Neural progenitor cell (in vitro differentiated cells): ENCODE results near the gene CORT. TPM values are rescaled to one million over a fixed set of nuclear protein-coding genes. Genes with fewer than 3 reads are reported as not detected.
"Not testable (repeated sequence)": the region's sequence is repeated elsewhere in the genome, so short reads cannot be mapped to it uniquely, and the experiment has no call there.

Experiments used
- DNase-seq: peaks from one replicate; pipeline ENCODE4 v3.0.0-alpha.2; 2016; ENCODE audit warnings: low spot score
- H2AFZ ChIP-seq: fragments of 200-600 bp; sonication (generic); replicated peaks from 2 replicates; pipeline ENCODE4 v1.6.1; 2016; ENCODE audit warnings: antibody characterized with exemption
- H3F3A ChIP-seq: fragments of 200-600 bp; sonication (generic); 2 replicates; pipeline ENCODE4 v1.6.1; 2016; ENCODE audit warnings: antibody characterized with exemption, low read depth
- H3K27ac ChIP-seq: fragments of 200-600 bp; sonication (generic); 2 replicates; pipeline ENCODE4 v1.5.1; 2016; ENCODE audit warnings: mild to moderate bottlenecking
- H3K27me3 ChIP-seq: fragments of 200-600 bp; sonication (generic); 2 replicates; pipeline ENCODE4 v1.6.1; 2016; ENCODE audit warnings: mild to moderate bottlenecking, moderate library complexity
- H3K36me3 ChIP-seq: fragments of 200-600 bp; sonication (generic); 2 replicates; pipeline ENCODE4 v1.5.1; 2016
- H3K4me1 ChIP-seq: fragments of 200-600 bp; sonication (generic); 2 replicates; pipeline ENCODE4 v1.6.1; 2016; ENCODE audit warnings: mixed run types
- H3K4me2 ChIP-seq: fragments of 200-600 bp; sonication (generic); 2 replicates; pipeline ENCODE4 v1.6.1; 2016
- H3K4me3 ChIP-seq: fragments of 200-600 bp; sonication (generic); 2 replicates; pipeline ENCODE4 v1.5.1; 2016
- H3K79me2 ChIP-seq: fragments of 200-600 bp; sonication (generic); 2 replicates; pipeline ENCODE4 v1.6.1; 2016; ENCODE audit warnings: low read depth
- H3K9ac ChIP-seq: fragments of 200-600 bp; sonication (generic); 2 replicates; pipeline ENCODE4 v1.6.1; 2016
- H3K9me3 ChIP-seq: fragments of 200-600 bp; sonication (generic); 2 replicates; pipeline ENCODE4 v1.5.1; 2016; ENCODE audit warnings: low read depth
- H4K20me1 ChIP-seq: fragments of 200-600 bp; sonication (generic); 2 replicates; pipeline ENCODE4 v1.6.1; 2016; ENCODE audit warnings: low read depth
- H3K27ac Mint-ChIP-seq: 3 replicates; pipeline ENCODE4 v1.8.0; 2021; ENCODE audit warnings: mixed read lengths
- H3K27me3 Mint-ChIP-seq: 2 replicates; pipeline ENCODE4 v1.8.0; 2022; ENCODE audit warnings: low read depth, mild to moderate bottlenecking, inconsistent platforms, moderate library complexity, mixed read lengths; ENCODE audit not compliant: insufficient read depth
- H3K36me3 Mint-ChIP-seq: 3 replicates; pipeline ENCODE4 v1.8.0; 2021; ENCODE audit warnings: mixed read lengths
- H3K4me1 Mint-ChIP-seq: 3 replicates; pipeline ENCODE4 v1.8.0; 2021; ENCODE audit warnings: mixed read lengths
- H3K4me3 Mint-ChIP-seq: 3 replicates; pipeline ENCODE4 v1.8.0; 2021; ENCODE audit warnings: mild to moderate bottlenecking, moderate library complexity, mixed read lengths
- H3K9me3 Mint-ChIP-seq: 3 replicates; pipeline ENCODE4 v1.8.0; 2020; ENCODE audit warnings: mixed read lengths
- CTCF ChIP-seq: fragments of 200-600 bp; sonication (generic); IDR thresholded peaks from 2 replicates; pipeline ENCODE4 v1.5.1; 2017; ENCODE audit warnings: antibody characterized with exemption, mild to moderate bottlenecking
- EZH2 ChIP-seq: fragments of 200-600 bp; sonication (generic); IDR thresholded peaks from 2 replicates; pipeline ENCODE4 v1.6.1; 2017; ENCODE audit warnings: antibody characterized with exemption, mild to moderate bottlenecking, moderate library complexity
- EZH2phosphoT487 ChIP-seq: fragments of 200-600 bp; sonication (generic); IDR thresholded peaks from 2 replicates; pipeline ENCODE4 v1.6.1; 2017; ENCODE audit warnings: antibody characterized with exemption
- total RNA-seq: library from RNA; depleted of rRNA; stranded (reverse); fragments of >200 nt; gene quantifications from 2 replicates; pipeline ENCODE4 v1.2.3, GENCODE V29; 2015; ENCODE audit warnings: low replicate concordance

Gene CORT
- total RNA-seq, 1 donor from 2014 or later, result not detected

- Histone ChIP-seq H3K9me3 (no peaks in the 10 kb centered on the region), H3K4me1 (peaks cover 3% of the 10 kb centered on the region), H3K9ac (no peak overlapping the region), H3K27me3 (no peaks in the 10 kb centered on the region), H3K4me3 (no peak overlapping the region), H3K4me2 (no peak overlapping the region), H2AFZ (no peak overlapping the region), H4K20me1 (no peaks in the 10 kb centered on the region), H3K27ac (no peak overlapping the region), H3K79me2 (peaks cover 2% of the 10 kb centered on the region), H3K36me3 (no peaks in the 10 kb centered on the region), H3F3A (peaks cover 23% of the 10 kb centered on the region)
- peaks cover 35% of the 10 kb centered on the region for H3K4me1 Mint-ChIP-seq
- peaks cover 19% of the 10 kb centered on the region for H3K36me3 Mint-ChIP-seq
- H3K4me3 Mint-ChIP-seq, result no peak overlapping the region
- no peak for TF ChIP-seq EZH2phosphoT487
- TF ChIP-seq CTCF, result no peak
- no peak for TF ChIP-seq EZH2
- H3K27me3 Mint-ChIP-seq, result peaks cover 2% of the 10 kb centered on the region
- no peak overlapping the region for H3K27ac Mint-ChIP-seq
- no peak for DNase-seq
- H3K9me3 Mint-ChIP-seq, result no peaks in the 10 kb centered on the region
Measured at GRCh38 chr1:10424651-10425050, 25.2 kb upstream of the CORT start.

- H2AFZ ChIP-seq, result not testable (repeated sequence)
Measured at GRCh38 chr1:10425826-10426534, 23.9 kb upstream of the CORT start.

GRCh38 chr1:10426535-10426848 lies 23.3 kb upstream of the CORT start:
- not testable (repeated sequence) for H3K36me3 ChIP-seq, H3K27me3 Mint-ChIP-seq, H3K4me2 ChIP-seq, H4K20me1 ChIP-seq, H3K9ac ChIP-seq, H3K27me3 ChIP-seq, H3K4me3 Mint-ChIP-seq, H3K4me1 ChIP-seq, H3K27ac Mint-ChIP-seq, H3K9me3 Mint-ChIP-seq, H3K27ac ChIP-seq, DNase-seq, H3K4me3 ChIP-seq, H2AFZ ChIP-seq, H3K9me3 ChIP-seq, H3K36me3 Mint-ChIP-seq
- peaks cover 12% of the 10 kb centered on the region for H3K79me2 ChIP-seq
- H3K4me1 Mint-ChIP-seq, result peaks cover 47% of the 10 kb centered on the region
- H3F3A ChIP-seq, result peaks cover 33% of the 10 kb centered on the region

More at GRCh38 chr1:10425826-10426534, 23.9 kb upstream of the CORT start:
- DNase-seq, H3K79me2 ChIP-seq, H3K27ac ChIP-seq, H3K4me1 ChIP-seq, H3K27me3 ChIP-seq, H3K9me3 Mint-ChIP-seq, H3K36me3 Mint-ChIP-seq, H3K4me2 ChIP-seq, H3K9ac ChIP-seq, H3K27me3 Mint-ChIP-seq, H3K36me3 ChIP-seq, H4K20me1 ChIP-seq, H3K9me3 ChIP-seq, H3K4me3 ChIP-seq: not testable (repeated sequence)
- peaks cover 42% of the 10 kb centered on the region for H3K4me1 Mint-ChIP-seq
- peaks cover 29% of the 10 kb centered on the region for H3F3A ChIP-seq
- H3K27ac Mint-ChIP-seq, result peak overlapping the region; percentile 99
- peak overlapping the region; percentile 34 for H3K4me3 Mint-ChIP-seq

- Histone ChIP-seq H3K4me1 (peaks cover 6% of the 10 kb centered on the region), H3K36me3 (no peaks in the 10 kb centered on the region), H2AFZ (no peak overlapping the region), H4K20me1 (no peaks in the 10 kb centered on the region), H3K27me3 (no peaks in the 10 kb centered on the region), H3K9ac (no peak overlapping the region), H3K4me2 (no peak overlapping the region), H3K4me3 (no peak overlapping the region), H3K79me2 (peaks cover 21% of the 10 kb centered on the region), H3K27ac (no peak overlapping the region), H3K9me3 (no peaks in the 10 kb centered on the region), H3F3A (peaks cover 25% of the 10 kb centered on the region)
- TF ChIP-seq CTCF, result no peak
- Mint-ChIP-seq H3K4me1 (peaks cover 56% of the 10 kb centered on the region), H3K27ac (no peak overlapping the region), H3K9me3 (no peaks in the 10 kb centered on the region), H3K4me3 (peak overlapping the region; percentile 90), H3K27me3 (peaks cover 2% of the 10 kb centered on the region), H3K36me3 (peaks cover 4% of the 10 kb centered on the region)
- DNase-seq, result no peak
Measured at GRCh38 chr1:10428984-10429383, 20.8 kb upstream of the CORT start.
